Keratinocyte (primary cell): ENCODE data around the gene SMPDL3A.

Experiments used
- CTCF ChIP-seq, 3 experiments: IDR thresholded peaks in 1 of 3; conservative IDR thresholded peaks in 1 of 3; optimal IDR thresholded peaks in 1 of 3; 2 replicates in 2 of 3; 3 replicates in 1 of 3; pipeline versions ENCODE3 to v1.5.1; 2011; ENCODE audit warnings: low read length in 3 of 3, mild to moderate bottlenecking in 3 of 3, moderate library complexity in 2 of 3, control low read depth in 1 of 3, inconsistent platforms in 1 of 3; ENCODE audit not compliant: insufficient read depth in 2 of 3; ENCODE audit errors: extremely low read depth in 1 of 3
- EZH2 ChIP-seq: IDR thresholded peaks from one replicate; pipeline ENCODE4 v1.6.1; 2012; ENCODE audit warnings: inconsistent platforms, mild to moderate bottlenecking, low read length, moderate library complexity

GRCh38 chr6:122845916-122846612 is 57.0 kb downstream of the SMPDL3A start:
- no peak for TF ChIP-seq CTCF (optimal IDR thresholded peaks at IDR 0.05 in 1 of 3, IDR thresholded peaks at IDR 0.05 in 1 of 3, conservative IDR thresholded peaks at IDR 0.05 in 1 of 3; ENCODE audit: extremely low read depth in 1 of 3, insufficient read depth in 2 of 3, low read length in 3 of 3)
- no peak for TF ChIP-seq EZH2
